ENCODE results near the gene PKHD1. TPM values are rescaled to one million over a fixed set of nuclear protein-coding genes. Genes with fewer than 3 reads are reported as not detected.

PKHD1 gene
- total RNA-seq, 1 experiment from 2014 or later, result 0.40 TPM

- peaks cover 3% of the 10 kb centered on the region for H3F3A ChIP-seq (ENCODE audit: low read length, unreplicated experiment)
- DNase-seq (peak; percentile 93), ATAC-seq (peak; percentile 75)
- peaks cover 31% of the 10 kb centered on the region for H3K4me1 ChIP-seq (ENCODE audit: insufficient read depth, low read length)
- no TSS peak for BruUV-seq (replicated peaks)
- peak overlapping the region; percentile 86 for H3K27ac ChIP-seq (ENCODE audit: low read length)
- POLR2A ChIA-PET (ENCODE audit: unreplicated experiment), result no interaction called here
- no peaks in the 10 kb centered on the region for H3K27me3 ChIP-seq (ENCODE audit: low read length)
- peak overlapping the region; percentile 61 for H3K4me2 ChIP-seq (ENCODE audit: low read length)
- TF ChIP-seq EZH2phosphoT487 (IDR thresholded peaks at IDR 0.05; ENCODE audit: borderline replicate concordance, low read length) (no peak), EZH2 (IDR thresholded peaks at IDR 0.05; ENCODE audit: low read length, unreplicated experiment) (no peak), CTCF (conservative IDR thresholded peaks at IDR 0.05; ENCODE audit: low read depth, low read length) (no peak)
- CTCF ChIA-PET, result no interaction called here
- H2AFZ ChIP-seq (ENCODE audit: low read length), result no peak overlapping the region
- no peaks in the 10 kb centered on the region for H4K20me1 ChIP-seq (ENCODE audit: low read length)
- no peak overlapping the region for H3K4me3 ChIP-seq (ENCODE audit: low read length)
- H3K9ac ChIP-seq (ENCODE audit: low read length), result peak overlapping the region; percentile 62
- no peaks in the 10 kb centered on the region for H3K9me2 ChIP-seq (replicated peaks; ENCODE audit: low read length)
- intact Hi-C loops (cut with micrococcal nuclease), result loop anchor here (10.0 kb wide), 1 partner anchor 1042 kb away; the partner anchor contains the start of gene TFAP2B
- H3K36me3 ChIP-seq (ENCODE audit: low read depth, low read length), result no peaks in the 10 kb centered on the region
- H3K79me2 ChIP-seq (ENCODE audit: low read length), result no peaks in the 10 kb centered on the region
- no peaks in the 10 kb centered on the region for H3K9me3 ChIP-seq (ENCODE audit: low read length)
Measured at GRCh38 chr6:51857134-51857533, 230.3 kb downstream of the PKHD1 start.

GRCh38 chr6:51856508-51856907, 230.9 kb downstream of the PKHD1 start:
- Histone ChIP-seq H3K4me3 (ENCODE audit: low read length) (no peak overlapping the region), H3K9me3 (ENCODE audit: low read length) (no peaks in the 10 kb centered on the region), H3K4me1 (ENCODE audit: insufficient read depth, low read length) (peaks cover 31% of the 10 kb centered on the region), H3K9me2 (replicated peaks; ENCODE audit: low read length) (no peaks in the 10 kb centered on the region), H3K79me2 (ENCODE audit: low read length) (no peaks in the 10 kb centered on the region), H3F3A (ENCODE audit: low read length, unreplicated experiment) (peaks cover 3% of the 10 kb centered on the region), H4K20me1 (ENCODE audit: low read length) (no peaks in the 10 kb centered on the region), H3K9ac (ENCODE audit: low read length) (peak overlapping the region; percentile 62), H3K36me3 (ENCODE audit: low read depth, low read length) (no peaks in the 10 kb centered on the region), H3K4me2 (ENCODE audit: low read length) (peak overlapping the region; percentile 61), H2AFZ (ENCODE audit: low read length) (no peak overlapping the region), H3K27me3 (ENCODE audit: low read length) (no peaks in the 10 kb centered on the region), H3K27ac (ENCODE audit: low read length) (peak overlapping the region; percentile 86)
- ChIA-PET POLR2A (ENCODE audit: unreplicated experiment) (no interaction called here), CTCF (no interaction called here)
- intact Hi-C loops (cut with micrococcal nuclease), result loop anchor here (10.0 kb wide), 1 partner anchor 1042 kb away; the partner anchor contains the start of gene TFAP2B
- BruUV-seq (replicated peaks), result no TSS peak
- TF ChIP-seq EZH2 (IDR thresholded peaks at IDR 0.05; ENCODE audit: low read length, unreplicated experiment) (no peak), CTCF (conservative IDR thresholded peaks at IDR 0.05; ENCODE audit: low read depth, low read length) (no peak), EZH2phosphoT487 (IDR thresholded peaks at IDR 0.05; ENCODE audit: borderline replicate concordance, low read length) (no peak)
- DNase-seq, result peak; percentile 61
- ATAC-seq, result peak; percentile 56

GRCh38 chr6:51855310-51856082, 231.9 kb downstream of the PKHD1 start:
- ChIA-PET CTCF (interaction anchor here (0.6 to 1.0 kb wide), 2 partner anchors 104 to 105 kb away, joined by 3 to 8 read pairs; no protein-coding TSS in a partner anchor), POLR2A (ENCODE audit: unreplicated experiment) (no interaction called here)
- peak; percentile 59 for ATAC-seq

More at GRCh38 chr6:51855310-51856082, 231.9 kb downstream of the PKHD1 start:
- Histone ChIP-seq H3K36me3 (ENCODE audit: low read depth, low read length) (no peaks in the 10 kb centered on the region), H3K4me3 (ENCODE audit: low read length) (no peak overlapping the region), H3K4me2 (ENCODE audit: low read length) (no peak overlapping the region), H3K9me3 (ENCODE audit: low read length) (no peaks in the 10 kb centered on the region), H3K9me2 (replicated peaks; ENCODE audit: low read length) (no peaks in the 10 kb centered on the region), H2AFZ (ENCODE audit: low read length) (peak overlapping the region; percentile 72), H3K9ac (ENCODE audit: low read length) (no peak overlapping the region), H3F3A (ENCODE audit: low read length, unreplicated experiment) (peaks cover 3% of the 10 kb centered on the region), H3K27me3 (ENCODE audit: low read length) (no peaks in the 10 kb centered on the region), H3K79me2 (ENCODE audit: low read length) (no peaks in the 10 kb centered on the region), H3K27ac (ENCODE audit: low read length) (peak overlapping the region; percentile 86; the same call in 1 of the 2 replicates), H4K20me1 (ENCODE audit: low read length) (no peaks in the 10 kb centered on the region), H3K4me1 (ENCODE audit: insufficient read depth, low read length) (peaks cover 31% of the 10 kb centered on the region)
- BruUV-seq (replicated peaks), result no TSS peak
- DNase-seq, result peak; percentile 94
- intact Hi-C loops (cut with micrococcal nuclease), result loop anchor here (1.0 to 10.0 kb wide), 3 partner anchors 104 to 1041 kb away; partner anchors contain the start of gene TFAP2B
- TF ChIP-seq EZH2phosphoT487 (IDR thresholded peaks at IDR 0.05; ENCODE audit: borderline replicate concordance, low read length) (no peak), CTCF (conservative IDR thresholded peaks at IDR 0.05; ENCODE audit: low read depth, low read length) (peak; percentile 92)
